Suprapubic skin (tissue), 4 donors: ENCODE results near the gene STK17A. TPM values are rescaled to one million over a fixed set of nuclear protein-coding genes. Genes with fewer than 3 reads are reported as not detected.

Experiments
- DNase-seq, 2 donors: peaks; one replicate each; pipeline ENCODE4 v3.0.0-alpha.2; 2019; ENCODE audit warnings: low spot score in 2 of 2
- H3K27ac ChIP-seq: fragments of 200-600 bp; sonication (generic); one replicate; pipeline ENCODE4 v1.5.1; 2019
- H3K27me3 ChIP-seq: fragments of 200-600 bp; sonication (generic); one replicate; pipeline ENCODE4 v1.5.1; 2019
- H3K36me3 ChIP-seq: fragments of 200-600 bp; sonication (generic); one replicate; pipeline ENCODE4 v1.5.1; 2019
- H3K4me1 ChIP-seq: fragments of 200-600 bp; sonication (generic); one replicate; pipeline ENCODE4 v1.5.1; 2019
- H3K4me3 ChIP-seq: fragments of 200-600 bp; sonication (generic); one replicate; pipeline ENCODE4 v1.5.1; 2019; ENCODE audit warnings: mild to moderate bottlenecking
- H3K9me3 ChIP-seq: fragments of 200-600 bp; sonication (generic); one replicate; pipeline ENCODE4 v1.5.1; 2019
- EP300 ChIP-seq: sonication (generic); formaldehyde crosslinking; IDR thresholded peaks from one replicate; pipeline ENCODE4 v1.6.1; 2017; ENCODE audit warnings: antibody characterized with exemption
- POLR2A ChIP-seq, 2 donors: fragments of 450-650 bp; IDR thresholded peaks; one replicate each; pipeline ENCODE4 v1.6.1; 2017; ENCODE audit warnings: antibody characterized with exemption in 2 of 2, mild to moderate bottlenecking in 2 of 2, moderate library complexity in 2 of 2
- POLR2AphosphoS5 ChIP-seq, 3 donors: sonication (generic); formaldehyde crosslinking; IDR thresholded peaks; one replicate each; pipeline ENCODE4 v1.6.1; 2017; ENCODE audit warnings: antibody characterized with exemption in 3 of 3
- WGBS: methylation state at CpG from one replicate; pipeline ENCODE4 v1.1.5; 2018; 5-methylcytosine and 5-hydroxymethylcytosine counted together
- total RNA-seq, 4 donors: library from RNA; depleted of rRNA; stranded (reverse); fragments of >200 nt; gene quantifications; one replicate each; pipeline ENCODE4 v1.1.0, GENCODE V29; 2016
- TF ChIP-seq, protein P1 (sequence below), 2 donors: fragments of 200-600 bp in 1 of 2; fragments of 450-650 bp in 1 of 2; sonication (generic) in 1 of 2; IDR thresholded peaks; one replicate each; pipeline ENCODE4 v1.5.1; 2016 to 2019; ENCODE audit warnings: antibody characterized with exemption in 2 of 2, mild to moderate bottlenecking in 1 of 2, moderate library complexity in 1 of 2

STK17A gene
- total RNA-seq, 4 donors from 2014 or later: 14.2 to 18.3 (median 15.9) TPM

DNA sequence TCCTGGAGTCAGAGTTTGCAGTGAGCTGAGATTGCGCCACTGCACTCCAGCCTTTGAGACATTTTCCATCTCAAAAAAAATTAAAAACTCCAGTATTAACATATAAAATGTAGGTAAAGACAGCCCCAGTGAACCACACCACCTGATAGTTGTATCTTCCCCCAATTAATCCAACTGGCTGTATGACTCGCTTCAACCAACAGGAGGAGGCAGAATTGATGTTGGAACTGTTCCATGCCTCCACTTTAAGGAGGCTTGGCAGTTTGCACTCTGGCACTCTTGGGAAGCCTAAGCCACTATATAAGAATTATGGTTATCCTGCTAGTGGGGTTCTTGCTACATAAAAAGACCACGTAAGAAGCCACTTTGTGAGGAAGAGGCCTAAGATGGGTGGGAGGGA is 72.7 kb downstream of the STK17A start:
- Histone ChIP-seq H3K36me3 (no peaks in the 10 kb centered on the region), H3K27me3 (no peaks in the 10 kb centered on the region), H3K4me3 (no peak overlapping the region), H3K27ac (no peak overlapping the region), H3K4me1 (peaks cover 14% of the 10 kb centered on the region), H3K9me3 (no peaks in the 10 kb centered on the region)
- no peak for DNase-seq
- TF ChIP-seq POLR2AphosphoS5 (IDR thresholded peaks at IDR 0.05) (no peak), EP300 (no peak), POLR2A (IDR thresholded peaks at IDR 0.05) (no peak)
- TF ChIP-seq, protein P1, sequence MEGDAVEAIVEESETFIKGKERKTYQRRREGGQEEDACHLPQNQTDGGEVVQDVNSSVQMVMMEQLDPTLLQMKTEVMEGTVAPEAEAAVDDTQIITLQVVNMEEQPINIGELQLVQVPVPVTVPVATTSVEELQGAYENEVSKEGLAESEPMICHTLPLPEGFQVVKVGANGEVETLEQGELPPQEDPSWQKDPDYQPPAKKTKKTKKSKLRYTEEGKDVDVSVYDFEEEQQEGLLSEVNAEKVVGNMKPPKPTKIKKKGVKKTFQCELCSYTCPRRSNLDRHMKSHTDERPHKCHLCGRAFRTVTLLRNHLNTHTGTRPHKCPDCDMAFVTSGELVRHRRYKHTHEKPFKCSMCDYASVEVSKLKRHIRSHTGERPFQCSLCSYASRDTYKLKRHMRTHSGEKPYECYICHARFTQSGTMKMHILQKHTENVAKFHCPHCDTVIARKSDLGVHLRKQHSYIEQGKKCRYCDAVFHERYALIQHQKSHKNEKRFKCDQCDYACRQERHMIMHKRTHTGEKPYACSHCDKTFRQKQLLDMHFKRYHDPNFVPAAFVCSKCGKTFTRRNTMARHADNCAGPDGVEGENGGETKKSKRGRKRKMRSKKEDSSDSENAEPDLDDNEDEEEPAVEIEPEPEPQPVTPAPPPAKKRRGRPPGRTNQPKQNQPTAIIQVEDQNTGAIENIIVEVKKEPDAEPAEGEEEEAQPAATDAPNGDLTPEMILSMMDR (IDR thresholded peaks at IDR 0.05): no peak
- whole genome bisulfite sequencing: 99% methylated on average over 3 of the region's 3 CpGs

DNA sequence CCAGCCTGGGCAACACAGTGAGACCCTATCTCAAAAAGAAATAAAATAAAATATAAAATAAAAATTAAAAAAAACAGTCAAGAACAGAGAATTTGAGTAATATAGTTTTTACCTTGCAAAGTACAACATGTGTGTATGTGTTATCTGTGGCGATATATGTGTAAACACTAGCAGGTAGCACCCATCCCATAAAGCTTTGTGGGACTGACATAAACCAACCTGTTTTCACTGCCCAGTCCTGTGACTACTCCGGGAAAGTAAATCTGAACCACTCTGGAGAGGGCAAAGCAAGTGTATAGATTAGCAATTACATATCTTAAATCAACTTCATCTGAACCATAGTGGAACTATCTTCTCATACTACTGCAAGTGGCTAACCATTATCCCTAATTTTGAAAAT is 74.1 kb downstream of the STK17A start:
- TF ChIP-seq POLR2AphosphoS5 (IDR thresholded peaks at IDR 0.05): no peak
- Histone ChIP-seq H3K36me3 (no peaks in the 10 kb centered on the region), H3K9me3 (no peaks in the 10 kb centered on the region), H3K4me1 (peaks cover 2% of the 10 kb centered on the region), H3K27ac (no peak overlapping the region), H3K4me3 (no peak overlapping the region), H3K27me3 (no peaks in the 10 kb centered on the region)
- 90% methylated on average over 2 of the region's 2 CpGs for WGBS
- DNase-seq: no peak

DNA sequence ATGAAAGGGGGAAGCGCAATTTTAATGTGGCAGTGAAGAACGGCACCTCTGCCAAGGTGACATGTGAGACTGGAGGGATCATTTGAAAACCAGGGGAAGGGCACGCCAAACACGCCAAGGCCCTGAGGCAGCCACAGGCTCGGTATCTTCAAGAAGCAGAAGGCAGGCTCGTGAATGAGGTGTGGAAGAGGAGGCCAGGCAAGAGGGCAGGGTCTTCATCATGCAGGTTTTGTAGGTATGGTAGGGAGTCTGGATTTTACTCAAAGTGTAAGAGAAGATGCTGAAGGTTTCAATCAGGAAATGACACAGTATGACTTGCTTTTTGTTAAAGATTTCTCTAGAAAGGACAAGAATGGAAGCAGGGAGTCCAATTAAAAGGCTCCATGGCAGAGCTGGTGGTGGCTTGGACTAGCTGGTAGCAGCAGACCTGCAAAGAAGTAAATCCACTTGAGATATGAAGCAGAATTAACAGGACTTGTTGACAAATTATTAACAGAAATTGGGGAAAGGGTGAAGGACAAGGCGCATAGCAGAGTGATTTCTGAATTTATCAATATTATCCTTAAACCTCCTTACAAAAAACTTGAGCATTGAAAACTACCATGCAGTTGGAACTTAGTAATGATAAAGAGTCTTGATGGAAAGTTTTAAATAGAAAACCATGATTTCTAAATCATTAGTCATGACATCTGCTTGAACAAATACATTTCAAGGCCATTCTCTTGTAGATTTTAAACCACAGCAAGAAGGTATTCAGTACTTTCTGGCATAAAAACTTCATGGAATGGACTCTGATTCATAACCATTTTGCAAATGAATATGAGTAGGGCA is 76.0 kb downstream of the STK17A start:
- no peak for DNase-seq
- Histone ChIP-seq H3K4me3 (no peak overlapping the region), H3K4me1 (no peaks in the 10 kb centered on the region), H3K27ac (no peak overlapping the region), H3K9me3 (no peaks in the 10 kb centered on the region), H3K36me3 (no peaks in the 10 kb centered on the region), H3K27me3 (no peaks in the 10 kb centered on the region)
- TF ChIP-seq POLR2A (IDR thresholded peaks at IDR 0.05) (no peak), POLR2AphosphoS5 (IDR thresholded peaks at IDR 0.05) (no peak), EP300 (no peak)
- TF ChIP-seq, protein P1 (IDR thresholded peaks at IDR 0.05): no peak
- WGBS: 85% methylated on average over 7 of the region's 7 CpGs

DNA sequence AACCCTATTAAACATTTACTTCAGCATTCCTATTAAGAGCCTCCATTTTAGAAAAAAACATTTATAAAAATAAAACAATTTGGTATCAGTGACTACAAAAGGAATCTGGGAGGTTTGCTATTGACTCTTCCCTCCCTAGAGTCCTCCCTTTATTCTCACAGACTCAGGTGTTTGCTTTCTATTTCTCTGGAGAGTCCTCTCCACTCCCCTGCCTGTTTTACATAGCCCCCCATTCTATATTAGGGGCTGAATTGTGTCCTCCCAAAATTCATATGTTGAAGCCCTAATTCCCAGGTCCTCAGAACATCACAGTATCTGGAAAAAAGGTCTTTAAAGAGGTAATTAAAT is 76.6 kb downstream of the STK17A start:
- Histone ChIP-seq H3K4me3 (no peak overlapping the region), H3K36me3 (no peaks in the 10 kb centered on the region), H3K27me3 (no peaks in the 10 kb centered on the region), H3K27ac (no peak overlapping the region), H3K4me1 (no peaks in the 10 kb centered on the region), H3K9me3 (no peaks in the 10 kb centered on the region)
- TF ChIP-seq EP300: no peak
- TF ChIP-seq, protein P1 (IDR thresholded peaks at IDR 0.05): no peak
- TF ChIP-seq POLR2A (IDR thresholded peaks at IDR 0.05): no peak
- no peak for TF ChIP-seq POLR2AphosphoS5 (IDR thresholded peaks at IDR 0.05)
- DNase-seq: no peak

DNA sequence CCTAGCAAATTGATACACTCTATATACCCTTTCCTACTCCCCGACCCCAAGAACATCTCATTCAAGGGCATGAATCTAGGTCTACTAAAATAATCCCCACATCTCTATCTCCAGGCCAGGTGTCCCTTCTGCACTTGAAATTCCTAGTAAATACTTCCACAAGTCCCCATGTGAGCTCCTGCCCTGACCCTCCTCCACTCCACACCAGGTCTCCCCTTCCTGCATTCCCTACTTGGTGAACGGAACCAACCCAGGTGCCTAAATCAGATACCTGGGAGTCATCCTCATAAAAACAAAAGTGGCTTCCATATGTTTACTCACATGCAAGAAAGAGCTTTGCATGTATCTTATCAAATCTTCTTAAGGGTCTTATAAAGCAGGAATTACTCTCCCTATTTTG is 77.2 kb downstream of the STK17A start:
- H3K4me3 ChIP-seq: no peak overlapping the region
- no peak for TF ChIP-seq EP300
- TF ChIP-seq, protein P1 (IDR thresholded peaks at IDR 0.05): no peak
- TF ChIP-seq POLR2AphosphoS5 (IDR thresholded peaks at IDR 0.05): no peak
- no peak for TF ChIP-seq POLR2A (IDR thresholded peaks at IDR 0.05)
- H3K36me3 ChIP-seq: no peaks in the 10 kb centered on the region
- WGBS: 97% methylated on average over 2 of the region's 2 CpGs
- no peaks in the 10 kb centered on the region for H3K4me1 ChIP-seq
- H3K9me3 ChIP-seq: no peaks in the 10 kb centered on the region
- DNase-seq: no peak
- H3K27ac ChIP-seq: no peak overlapping the region
- no peaks in the 10 kb centered on the region for H3K27me3 ChIP-seq

DNA sequence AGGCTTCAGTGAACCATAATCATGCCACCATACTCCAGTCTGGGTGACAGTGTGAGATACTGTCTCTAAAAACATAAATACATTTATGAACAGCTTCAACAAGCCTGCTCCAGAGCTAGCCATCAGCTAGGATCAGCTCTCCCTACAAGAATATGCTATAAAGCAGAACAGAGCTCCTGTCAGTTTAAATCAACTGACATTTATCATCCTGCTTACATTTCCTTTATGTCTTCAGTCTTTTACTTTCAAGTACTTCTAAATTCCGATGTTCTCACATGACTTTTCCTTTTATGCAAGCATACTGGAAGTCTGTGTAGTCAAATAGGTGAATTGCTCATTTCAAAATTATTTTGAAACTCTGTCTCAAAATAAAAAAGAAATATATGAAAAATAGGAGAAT is 81.8 kb downstream of the STK17A start:
- DNase-seq: no peak
- Histone ChIP-seq H3K4me3 (no peak overlapping the region), H3K27me3 (no peaks in the 10 kb centered on the region), H3K27ac (no peak overlapping the region), H3K9me3 (no peaks in the 10 kb centered on the region), H3K4me1 (no peaks in the 10 kb centered on the region), H3K36me3 (no peaks in the 10 kb centered on the region)
- 0% methylated on average over 1 of the region's 1 CpG for WGBS
- TF ChIP-seq POLR2A (IDR thresholded peaks at IDR 0.05): no peak
- TF ChIP-seq, protein P1 (IDR thresholded peaks at IDR 0.05): no peak
- no peak for TF ChIP-seq POLR2AphosphoS5 (IDR thresholded peaks at IDR 0.05)
- no peak for TF ChIP-seq EP300
